CD4-positive, alpha-beta T cell (primary cell): ENCODE results near the gene SDK2. TPM values are rescaled to one million over a fixed set of nuclear protein-coding genes. Genes with fewer than 3 reads are reported as not detected.

ENCODE experiments used
- ATAC-seq: fragments of 200-7000 bp; cut with Tn5 transposase; one replicate; pipeline ENCODE4 v1.10.0; 2022; ENCODE audit warnings: mild to moderate bottlenecking; ENCODE audit not compliant: poor library complexity
- CTCF ChIA-PET: fragments of 350-600 bp; sonication (Branson Sonifier 250); formaldehyde crosslinking; loops from one replicate; lab custom pipeline; 2021; ENCODE audit warnings: antibody characterized with exemption, inconsistent platforms; lab: Charles Lee
- POLR2A ChIA-PET: fragments of 350-600 bp; sonication (Branson Sonifier 250); formaldehyde crosslinking; loops from one replicate; lab custom pipeline; 2021; ENCODE audit warnings: antibody characterized with exemption, inconsistent platforms; lab: Charles Lee
- DNase-seq, 14 experiments: peaks; one replicate each; pipeline ENCODE4 v3.0.0-alpha.2; 2013 to 2020; ENCODE audit warnings: mixed read lengths in 2 of 14
- H3K27ac ChIP-seq, 2 donors: one replicate each; pipeline versions ENCODE4 v1.5.1 to v1.7.0; 2013; ENCODE audit warnings: low read length in 2 of 2, low read depth in 1 of 2, mild to moderate bottlenecking in 1 of 2
- H3K27me3 ChIP-seq, 2 experiments: 1 replicate in 1 of 2; 2 replicates in 1 of 2; pipeline versions ENCODE4 v1.6.1 to v1.7.0; 2013; ENCODE audit warnings: low read length in 2 of 2, control low read depth in 1 of 2, mild to moderate bottlenecking in 1 of 2, moderate library complexity in 1 of 2; ENCODE audit not compliant: insufficient read depth in 2 of 2, control insufficient read depth in 1 of 2
- H3K36me3 ChIP-seq: one replicate; pipeline ENCODE4 v1.6.1; 2013; ENCODE audit warnings: low read length, control low read depth; ENCODE audit not compliant: insufficient read depth
- H3K4me1 ChIP-seq: one replicate; pipeline ENCODE4 v1.6.1; 2013; ENCODE audit warnings: low read length, control low read depth; ENCODE audit not compliant: insufficient read depth
- H3K4me3 ChIP-seq: one replicate; pipeline ENCODE4 v1.5.1; 2013; ENCODE audit warnings: mild to moderate bottlenecking, low read length, moderate library complexity
- H3K9me3 ChIP-seq, 2 experiments: 1 replicate in 1 of 2; 2 replicates in 1 of 2; pipeline versions ENCODE4 v1.6.1 to v1.7.0; 2013; ENCODE audit warnings: low read length in 2 of 2, mild to moderate bottlenecking in 2 of 2, control low read depth in 1 of 2, moderate library complexity in 1 of 2; ENCODE audit not compliant: control insufficient read depth in 1 of 2, insufficient read depth in 1 of 2
- H3K27ac Mint-ChIP-seq: one replicate; pipeline ENCODE4 v1.8.0; 2020; ENCODE audit warnings: mixed read lengths
- H3K27me3 Mint-ChIP-seq: one replicate; pipeline ENCODE4 v1.8.0; 2021; ENCODE audit warnings: mixed read lengths
- H3K36me3 Mint-ChIP-seq: one replicate; pipeline ENCODE4 v1.8.0; 2021; ENCODE audit warnings: low read depth, mixed read lengths
- H3K4me1 Mint-ChIP-seq: one replicate; pipeline ENCODE4 v1.8.0; 2021; ENCODE audit warnings: low read depth, mixed read lengths
- H3K4me3 Mint-ChIP-seq: one replicate; pipeline ENCODE4 v1.8.0; 2020; ENCODE audit warnings: mild to moderate bottlenecking, mixed read lengths
- H3K9me3 Mint-ChIP-seq: one replicate; pipeline ENCODE4 v1.8.0; 2020; ENCODE audit warnings: mixed read lengths
- intact Hi-C, 2 experiments: fragments of 100-400 bp; cut with DNase I in 1 of 2; cut with micrococcal nuclease in 1 of 2; formaldehyde crosslinking; loops; one replicate each; pipeline versions ENCODE4 v1.15.1 to v1.9.0; 2023 to 2025; cut with DNase I, micrococcal nuclease
- total RNA-seq, 174 experiments: library from RNA in 2 of 174; stranded (reverse) in 2 of 174; gene quantifications; one replicate each; pipeline ENCODE4 v1.2.3 and lab custom pipeline; 2021 to 2026
- TF ChIP-seq, protein P1 (sequence below): fragments of 200-600 bp; IDR thresholded peaks from one replicate; pipeline ENCODE4 v1.8.0; 2022; ENCODE audit warnings: antibody characterized with exemption, mild to moderate bottlenecking

Gene SDK2
- total RNA-seq, 2 experiments from 2014 or later: 8.1 to 8.2 TPM

DNA sequence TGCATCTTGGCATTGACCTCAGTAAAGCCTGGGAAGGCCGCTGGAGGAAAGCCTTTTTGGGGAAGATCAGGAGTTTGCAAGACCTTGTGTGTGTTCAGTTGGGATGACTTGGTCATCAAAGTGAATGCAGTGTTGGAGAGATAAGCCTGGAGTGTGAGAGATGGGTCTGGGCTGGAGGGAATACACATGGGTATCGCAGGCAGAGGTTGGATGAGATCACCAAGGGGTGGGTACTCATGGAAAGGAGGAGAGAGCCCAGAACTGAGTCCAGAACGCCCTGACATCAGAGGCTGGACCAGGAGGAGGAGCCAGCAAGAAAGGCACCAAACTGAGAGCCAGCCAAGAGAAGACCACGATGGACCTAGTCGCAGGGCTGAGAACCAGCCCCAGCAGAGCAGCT is 35.2 kb downstream of the SDK2 start:
- H3K27me3 ChIP-seq: no peaks in the 10 kb centered on the region
- H3K9me3 Mint-ChIP-seq: no peaks in the 10 kb centered on the region
- no peaks in the 10 kb centered on the region for H3K27me3 Mint-ChIP-seq
- no peaks in the 10 kb centered on the region for H3K4me1 ChIP-seq
- ChIA-PET POLR2A (interaction anchor here (0.6 to 1.0 kb wide), 2 partner anchors 13 to 17 kb away, joined by 3 read pairs; no protein-coding TSS in a partner anchor), CTCF (no interaction called here)
- peaks cover 0 to under 1% of the 10 kb centered on the region in 2 experiments for H3K9me3 ChIP-seq
- no peaks in the 10 kb centered on the region for H3K36me3 ChIP-seq
- H3K4me3 ChIP-seq: no peak overlapping the region
- no peak overlapping the region for H3K27ac ChIP-seq
- no peak for ATAC-seq
- DNase-seq: no peak
- no peaks in the 10 kb centered on the region for H3K36me3 Mint-ChIP-seq
- no peak overlapping the region for H3K27ac Mint-ChIP-seq
- intact Hi-C loops: no loop called here
- TF ChIP-seq, protein P1, sequence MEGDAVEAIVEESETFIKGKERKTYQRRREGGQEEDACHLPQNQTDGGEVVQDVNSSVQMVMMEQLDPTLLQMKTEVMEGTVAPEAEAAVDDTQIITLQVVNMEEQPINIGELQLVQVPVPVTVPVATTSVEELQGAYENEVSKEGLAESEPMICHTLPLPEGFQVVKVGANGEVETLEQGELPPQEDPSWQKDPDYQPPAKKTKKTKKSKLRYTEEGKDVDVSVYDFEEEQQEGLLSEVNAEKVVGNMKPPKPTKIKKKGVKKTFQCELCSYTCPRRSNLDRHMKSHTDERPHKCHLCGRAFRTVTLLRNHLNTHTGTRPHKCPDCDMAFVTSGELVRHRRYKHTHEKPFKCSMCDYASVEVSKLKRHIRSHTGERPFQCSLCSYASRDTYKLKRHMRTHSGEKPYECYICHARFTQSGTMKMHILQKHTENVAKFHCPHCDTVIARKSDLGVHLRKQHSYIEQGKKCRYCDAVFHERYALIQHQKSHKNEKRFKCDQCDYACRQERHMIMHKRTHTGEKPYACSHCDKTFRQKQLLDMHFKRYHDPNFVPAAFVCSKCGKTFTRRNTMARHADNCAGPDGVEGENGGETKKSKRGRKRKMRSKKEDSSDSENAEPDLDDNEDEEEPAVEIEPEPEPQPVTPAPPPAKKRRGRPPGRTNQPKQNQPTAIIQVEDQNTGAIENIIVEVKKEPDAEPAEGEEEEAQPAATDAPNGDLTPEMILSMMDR: no peak
- H3K4me1 Mint-ChIP-seq: peaks cover 4% of the 10 kb centered on the region
- H3K4me3 Mint-ChIP-seq: no peak overlapping the region

DNA sequence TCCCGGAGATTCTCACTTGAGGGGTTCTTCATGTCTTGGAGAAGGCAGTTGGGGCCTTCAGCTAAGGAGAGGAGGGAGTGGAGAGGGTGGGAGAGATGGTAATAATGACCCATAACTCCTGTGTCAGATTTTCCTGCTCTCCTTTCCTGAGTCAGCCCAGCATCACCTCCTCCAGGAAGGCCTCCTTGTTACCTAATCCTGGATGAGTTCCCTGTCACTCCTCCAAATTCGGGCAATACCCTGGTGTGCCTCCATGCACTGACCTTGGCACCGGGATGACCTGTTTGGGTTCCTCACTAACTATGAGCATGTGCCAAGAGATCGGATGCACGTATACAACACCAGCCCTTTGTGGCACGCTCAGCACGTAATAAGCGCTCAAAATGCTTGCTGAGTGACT is 38.8 kb downstream of the SDK2 start:
- intact Hi-C loops: no loop called here
- no peaks in the 10 kb centered on the region for H3K36me3 ChIP-seq
- ATAC-seq (no peak), DNase-seq (no peak)
- no peak overlapping the region for H3K27ac Mint-ChIP-seq
- H3K27me3 ChIP-seq: no peaks in the 10 kb centered on the region
- no peak overlapping the region for H3K4me3 Mint-ChIP-seq
- no peaks in the 10 kb centered on the region for H3K27me3 Mint-ChIP-seq
- peaks cover 4% of the 10 kb centered on the region for H3K4me1 Mint-ChIP-seq
- ChIA-PET CTCF (no interaction called here), POLR2A (no interaction called here)
- H3K27ac ChIP-seq: no peak overlapping the region
- H3K4me1 ChIP-seq: no peaks in the 10 kb centered on the region
- no peaks in the 10 kb centered on the region for H3K9me3 Mint-ChIP-seq
- no peaks in the 10 kb centered on the region for H3K36me3 Mint-ChIP-seq
- TF ChIP-seq, protein P1: no peak
- peaks cover 0 to 4% of the 10 kb centered on the region in 2 experiments for H3K9me3 ChIP-seq
- H3K4me3 ChIP-seq: no peak overlapping the region

GRCh38 chr17:73604476-73604875 is 39.8 kb downstream of the SDK2 start:
- CTCF ChIA-PET: no interaction called here
- H3K27ac Mint-ChIP-seq: no peak overlapping the region

More at GRCh38 chr17:73604476-73604875, 39.8 kb downstream of the SDK2 start:
- POLR2A ChIA-PET: interaction anchor here (0.7 kb wide), 1 partner anchor 13 kb away, joined by 3 read pairs; no protein-coding TSS in a partner anchor
- H3K27me3 ChIP-seq: no peaks in the 10 kb centered on the region
- intact Hi-C loops: no loop called here
- H3K27me3 Mint-ChIP-seq: no peaks in the 10 kb centered on the region
- ATAC-seq (no peak), DNase-seq (no peak)
- no peak overlapping the region for H3K4me3 ChIP-seq
- no peaks in the 10 kb centered on the region for H3K4me1 ChIP-seq
- TF ChIP-seq, protein P1: no peak
- H3K36me3 ChIP-seq: no peaks in the 10 kb centered on the region
- peaks cover 0 to 4% of the 10 kb centered on the region in 2 experiments for H3K9me3 ChIP-seq
- no peak overlapping the region for H3K27ac ChIP-seq
- H3K4me3 Mint-ChIP-seq: no peak overlapping the region
- peaks cover 4% of the 10 kb centered on the region for H3K4me1 Mint-ChIP-seq
- H3K36me3 Mint-ChIP-seq: no peaks in the 10 kb centered on the region
- no peaks in the 10 kb centered on the region for H3K9me3 Mint-ChIP-seq
